OCI-LY3 (cell line): ENCODE measurements around the gene CA12.

ENCODE experiments used
- H2AFZ ChIP-seq: fragments of 200-600, 300-600 bp; shearing (Covaris generic); 2 replicates; pipeline ENCODE4 v1.6.0; 2014; ENCODE audit warnings: antibody characterized with exemption, low read depth, low read length
- H3K27ac ChIP-seq: fragments of 200-600, 300-600 bp; sonication (generic); 2 replicates; pipeline ENCODE4 v1.5.1; 2014; ENCODE audit warnings: mild to moderate bottlenecking, low read length, moderate library complexity, mixed read lengths
- H3K27me3 ChIP-seq: fragments of 200-600, 300-600 bp; sonication (generic); 2 replicates; pipeline ENCODE4 v1.6.1; 2014; ENCODE audit warnings: low read depth, low read length, mixed read lengths
- H3K36me3 ChIP-seq: fragments of 200-600, 300-600 bp; sonication (generic); replicated peaks from 2 replicates; pipeline ENCODE3; 2014; ENCODE audit warnings: low read depth, low read length, mixed read lengths
- H3K4me1 ChIP-seq: fragments of 300-600, 200-600 bp; sonication (generic); 2 replicates; pipeline ENCODE4 v1.6.1; 2014; ENCODE audit warnings: low read length, mixed read lengths
- H3K4me2 ChIP-seq: fragments of 200-600, 300-600 bp; sonication (generic); 2 replicates; pipeline ENCODE4 v1.6.1; 2014; ENCODE audit warnings: low read length, mixed read lengths
- H3K4me3 ChIP-seq: fragments of 300-600, 200-600 bp; sonication (generic); 2 replicates; pipeline ENCODE4 v1.5.1; 2014; ENCODE audit warnings: antibody characterized with exemption, mild to moderate bottlenecking, low read length, moderate library complexity
- H3K79me2 ChIP-seq: fragments of 300-600, 200-600 bp; shearing (Covaris generic); 2 replicates; pipeline ENCODE4 v1.6.1; 2014; ENCODE audit warnings: mild to moderate bottlenecking, low read length, mixed read lengths
- H3K9ac ChIP-seq: fragments of 300-600, 200-600 bp; shearing (Covaris generic); 2 replicates; pipeline ENCODE4 v1.6.0; 2014; ENCODE audit warnings: mild to moderate bottlenecking, low read length, moderate library complexity
- H3K9me3 ChIP-seq: fragments of 200-600, 300-600 bp; shearing (Covaris generic); 2 replicates; pipeline ENCODE4 v1.6.1; 2014; ENCODE audit warnings: low read length, mixed read lengths; ENCODE audit not compliant: insufficient read depth
- H4K20me1 ChIP-seq: fragments of 200-600, 300-600 bp; sonication (generic); 2 replicates; pipeline ENCODE4 v1.6.1; 2016; ENCODE audit warnings: low read length, mixed read lengths; ENCODE audit not compliant: insufficient read depth
- CTCF ChIP-seq: fragments of 200-600, 300-600 bp; sonication (generic); IDR thresholded peaks from 2 replicates; pipeline ENCODE4 v1.5.1; 2014; ENCODE audit warnings: antibody characterized with exemption, low read length, low read depth
- EZH2phosphoT487 ChIP-seq: fragments of 200-600 bp; shearing (Covaris generic); IDR thresholded peaks from 2 replicates; pipeline ENCODE4 v1.6.1; 2018; ENCODE audit warnings: antibody characterized with exemption, mixed run types, low read depth

The CA12 gene

DNA sequence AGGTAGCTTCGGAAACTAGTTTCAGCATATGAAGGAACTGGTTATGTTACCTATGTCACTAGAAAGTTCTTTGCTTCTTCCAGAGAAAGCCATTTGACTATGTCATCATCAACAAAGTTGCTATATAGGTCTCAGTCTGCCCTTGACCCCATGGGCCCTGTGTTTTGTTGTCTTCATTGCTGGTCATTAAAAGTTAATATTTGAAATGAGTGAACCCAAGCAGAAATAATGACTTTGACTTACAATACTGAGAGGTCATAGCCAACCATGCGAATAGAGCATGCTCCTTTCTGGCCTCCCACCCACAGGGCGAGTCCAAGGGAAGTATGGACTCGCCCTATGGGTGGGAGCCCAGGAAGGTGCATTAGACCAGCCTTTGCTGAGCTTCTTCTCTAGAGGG lies 63.3 kb downstream of the CA12 start:
- H3K4me1 ChIP-seq, result no peaks in the 10 kb centered on the region
- no peak overlapping the region for H2AFZ ChIP-seq
- no peaks in the 10 kb centered on the region for H3K36me3 ChIP-seq
- no peak overlapping the region for H3K9ac ChIP-seq
- no peak overlapping the region for H3K27ac ChIP-seq
- H3K79me2 ChIP-seq, result no peaks in the 10 kb centered on the region
- 0 out of 2 replicates have a peak, but pooled peaks cover 3% of the 10 kb centered on the region for H3K27me3 ChIP-seq
- TF ChIP-seq CTCF (no peak), EZH2phosphoT487 (no peak)
- H4K20me1 ChIP-seq, result no peaks in the 10 kb centered on the region
- H3K4me2 ChIP-seq, result no peak overlapping the region
- no peaks in the 10 kb centered on the region for H3K9me3 ChIP-seq
- H3K4me3 ChIP-seq, result no peak overlapping the region

GRCh38 chr15:63314409-63314808 lies 67.2 kb downstream of the CA12 start:
- Histone ChIP-seq H3K4me3 (no peak overlapping the region), H4K20me1 (no peaks in the 10 kb centered on the region), H3K4me2 (no peak overlapping the region), H3K4me1 (no peaks in the 10 kb centered on the region), H3K27me3 (0 out of 2 replicates have a peak, but pooled peaks cover 3% of the 10 kb centered on the region), H3K36me3 (no peaks in the 10 kb centered on the region), H3K79me2 (no peaks in the 10 kb centered on the region), H3K9ac (no peak overlapping the region), H3K9me3 (no peaks in the 10 kb centered on the region), H2AFZ (no peak overlapping the region), H3K27ac (no peak overlapping the region)
- TF ChIP-seq CTCF, result no peak
- TF ChIP-seq EZH2phosphoT487, result no peak

GRCh38 chr15:63313825-63314224 lies 67.8 kb downstream of the CA12 start:
- no peaks in the 10 kb centered on the region for H4K20me1 ChIP-seq
- H3K4me3 ChIP-seq, result no peak overlapping the region
- no peaks in the 10 kb centered on the region for H3K79me2 ChIP-seq
- H3K4me1 ChIP-seq, result no peaks in the 10 kb centered on the region
- TF ChIP-seq CTCF (no peak), EZH2phosphoT487 (no peak)
- no peak overlapping the region for H3K9ac ChIP-seq
- H3K9me3 ChIP-seq, result no peaks in the 10 kb centered on the region
- H3K27me3 ChIP-seq, result 0 out of 2 replicates have a peak, but pooled peaks cover 3% of the 10 kb centered on the region
- H2AFZ ChIP-seq, result no peak overlapping the region
- H3K4me2 ChIP-seq, result no peak overlapping the region
- H3K36me3 ChIP-seq, result no peaks in the 10 kb centered on the region
- no peak overlapping the region for H3K27ac ChIP-seq

DNA sequence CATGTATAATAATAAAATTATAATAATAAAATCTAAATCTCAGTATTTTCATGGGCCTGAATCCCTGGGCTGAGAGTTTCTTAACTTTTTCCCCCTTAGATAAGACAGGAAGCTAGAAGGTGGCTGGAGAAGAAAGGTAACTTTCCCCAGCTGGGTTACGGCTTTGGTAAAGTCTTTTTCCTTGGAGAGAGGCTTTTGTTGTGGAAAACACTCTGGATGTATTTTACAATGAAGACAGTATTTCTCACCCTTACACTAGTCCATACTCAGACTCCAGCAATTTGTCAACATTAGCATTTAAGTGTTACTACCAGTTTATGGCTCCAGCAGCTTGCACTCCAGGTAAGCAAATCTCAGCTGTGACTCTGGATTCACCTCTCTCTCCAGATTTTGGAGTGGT lies 69.4 kb downstream of the CA12 start:
- H3K4me2 ChIP-seq, result no peak overlapping the region
- H3K27me3 ChIP-seq, result 0 out of 2 replicates have a peak, but pooled peaks cover 3% of the 10 kb centered on the region
- no peaks in the 10 kb centered on the region for H3K4me1 ChIP-seq
- H4K20me1 ChIP-seq, result no peaks in the 10 kb centered on the region
- no peak for TF ChIP-seq EZH2phosphoT487
- H3K79me2 ChIP-seq, result no peaks in the 10 kb centered on the region
- no peaks in the 10 kb centered on the region for H3K9me3 ChIP-seq
- no peak overlapping the region for H2AFZ ChIP-seq
- H3K27ac ChIP-seq, result no peak overlapping the region
- H3K4me3 ChIP-seq, result no peak overlapping the region
- no peaks in the 10 kb centered on the region for H3K36me3 ChIP-seq
- H3K9ac ChIP-seq, result no peak overlapping the region

DNA sequence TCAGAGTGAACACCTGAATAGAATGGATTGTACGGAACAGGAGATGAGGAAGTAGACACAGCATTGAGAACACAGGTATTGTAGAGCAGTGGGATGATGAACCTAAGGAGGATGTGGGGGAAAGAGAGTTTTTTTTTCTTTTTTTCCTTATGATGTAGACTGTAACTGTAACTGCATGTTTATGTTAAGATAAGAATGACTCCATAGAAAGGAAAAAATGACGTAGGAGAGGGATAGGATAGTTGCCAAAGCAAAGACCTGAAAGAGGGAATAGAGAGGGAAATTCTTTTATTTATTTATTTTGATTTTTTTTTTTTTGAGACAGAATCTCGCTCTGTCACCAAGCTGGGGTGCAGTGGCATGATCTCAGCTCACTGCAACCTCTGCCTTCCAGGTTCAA lies 71.0 kb downstream of the CA12 start:
- Histone ChIP-seq H2AFZ (no peak overlapping the region), H4K20me1 (no peaks in the 10 kb centered on the region), H3K9me3 (no peaks in the 10 kb centered on the region), H3K9ac (no peak overlapping the region), H3K27ac (no peak overlapping the region), H3K4me3 (no peak overlapping the region), H3K27me3 (0 out of 2 replicates have a peak, but pooled peaks cover 3% of the 10 kb centered on the region), H3K4me1 (no peaks in the 10 kb centered on the region), H3K4me2 (no peak overlapping the region), H3K36me3 (peaks cover 3% of the 10 kb centered on the region), H3K79me2 (no peaks in the 10 kb centered on the region)
- no peak for TF ChIP-seq EZH2phosphoT487
- TF ChIP-seq CTCF, result no peak
